Measurements from ENCODE around the gene OXCT1. TPM values are rescaled to one million over a fixed set of nuclear protein-coding genes. Genes with fewer than 3 reads are reported as not detected.

Gene OXCT1
- total and polyA plus RNA-seq, 2 of the 8 experiments (the other 6 are each of a cell fraction or from before 2014, with no cell fraction given), result 10.1 to 28.2 TPM

DNA sequence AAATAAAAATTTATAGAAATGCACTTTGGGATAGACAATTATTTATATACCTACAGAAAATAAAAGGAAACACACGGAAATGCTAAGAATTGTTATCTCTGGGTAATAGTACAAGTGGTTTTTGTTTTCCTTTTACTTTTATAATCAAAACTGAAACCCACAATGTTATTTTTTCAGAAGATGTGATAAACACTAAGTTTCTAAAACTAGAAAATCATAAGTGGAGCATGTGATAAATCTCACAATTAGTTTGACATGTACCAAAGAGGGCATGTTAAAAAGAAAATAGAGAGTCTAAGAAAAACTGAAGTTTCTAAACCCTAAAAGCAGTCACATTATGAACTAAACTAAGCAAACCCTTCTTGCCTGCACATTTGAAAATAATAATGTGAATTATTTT lies 61.1 kb downstream of the OXCT1 start:
- Histone ChIP-seq H2BK12ac (ENCODE audit: low read depth, low read length) (no peak overlapping the region), H2BK120ac (replicated peaks; ENCODE audit: low read depth, low read length) (no peak overlapping the region), H3K27me3 (replicated peaks in 1 of 4; ENCODE audit: control insufficient read depth in 3 of 4, extremely low read depth in 1 of 4, insufficient read depth in 3 of 4, low read length in 3 of 4) (no peaks in the 10 kb centered on the region), H3K79me1 (ENCODE audit: low read depth, low read length) (no peaks in the 10 kb centered on the region), H3K23ac (ENCODE audit: insufficient read length) (no peak overlapping the region), H4K5ac (ENCODE audit: insufficient read length, low read depth, low read length) (no peak overlapping the region), H2AFZ (ENCODE audit: low read length) (no peak overlapping the region), H2BK15ac (ENCODE audit: low read length) (no peak overlapping the region), H3K79me2 (ENCODE audit: control insufficient read depth in 1 of 2, insufficient read depth in 2 of 2, low read length in 2 of 2) (no peaks in the 10 kb centered on the region), H2BK5ac (ENCODE audit: low read depth, low read length) (no peak overlapping the region), H4K8ac (ENCODE audit: extremely low read depth, insufficient read depth, low read length) (no peak overlapping the region), H4K91ac (replicated peaks; ENCODE audit: insufficient read length, low read length) (no peak overlapping the region), H2AK5ac (ENCODE audit: low read depth, low read length) (no peak overlapping the region), H3K4ac (replicated peaks; ENCODE audit: insufficient read length, low read depth, low read length) (no peak overlapping the region), H2BK20ac (ENCODE audit: low read length) (no peak overlapping the region), H4K20me1 (replicated peaks in 1 of 2; ENCODE audit: control insufficient read depth in 1 of 2, insufficient read depth in 2 of 2, low read length in 2 of 2) (no peaks in the 10 kb centered on the region), H3K4me2 (ENCODE audit: insufficient read depth in 1 of 2, low read depth in 2 of 2, low read length in 2 of 2) (no peak overlapping the region), H3K36me3 (ENCODE audit: control insufficient read depth in 2 of 4, insufficient read depth in 4 of 4, low read length in 3 of 4) (no peaks in the 10 kb centered on the region; a peak in 1 of 8 replicates), H3K56ac (replicated peaks; ENCODE audit: insufficient read length, low read depth, low read length) (no peak overlapping the region), H3K18ac (ENCODE audit: extremely low read depth, low read length) (no peak overlapping the region), H3K9me3 (ENCODE audit: insufficient read depth in 2 of 2, low read depth in 1 of 2, low read length in 1 of 2) (no peaks in the 10 kb centered on the region), H3K4me1 (replicated peaks in 1 of 4; ENCODE audit: control insufficient read depth in 3 of 4, insufficient read depth in 4 of 4, low read length in 3 of 4) (no peaks in the 10 kb centered on the region), H3K27ac (ENCODE audit: low read depth, low read length) (no peak overlapping the region), H3K14ac (ENCODE audit: insufficient read length) (no peak overlapping the region), H3K23me2 (ENCODE audit: low read depth, low read length) (no peaks in the 10 kb centered on the region), H3K4me3 (ENCODE audit: extremely low read depth in 1 of 4, insufficient read depth in 2 of 4, low read depth in 3 of 4, low read length in 4 of 4) (no peak overlapping the region), H3K9ac (replicated peaks in 1 of 4; ENCODE audit: extremely low read depth in 1 of 4, low read depth in 3 of 4, low read length in 3 of 4) (no peak overlapping the region)
- 94% methylated on average over 1 of the region's 1 CpG; no CpG with 5 or more reads in 1 of the 2 experiments for WGBS, 2 experiments (ENCODE audit: extremely low coverage in 1 of 2, insufficient coverage in 1 of 2, insufficient read length in 1 of 2, insufficient replicate concordance in 2 of 2, low coverage in 1 of 2, low lambda C conversion rate in 2 of 2, missing lambda C conversion rate in 1 of 2)
- DNase-seq (ENCODE audit: low read depth in 1 of 2, low spot score in 2 of 2) (no peak), FAIRE-seq (no peak)
- ChIA-PET POLR2A (ENCODE audit: partially characterized antibody) (no interaction called here), CTCF (ENCODE audit: partially characterized antibody) (interaction anchor here (0.6 to 1.5 kb wide), 3 partner anchors 10 to 413 kb away, joined by 3 to 4 read pairs (median 3); no protein-coding TSS in a partner anchor)
- TF ChIP-seq ZNF274 (IDR thresholded peaks at IDR 0.05; ENCODE audit: borderline replicate concordance, extremely low read depth, low read length) (no peak), RBBP5 (IDR thresholded peaks at IDR 0.05; ENCODE audit: borderline replicate concordance, low read depth, low read length) (no peak)

Measured in H1 (cell line).